ENCODE results near the gene PIR.

PIR gene

DNA sequence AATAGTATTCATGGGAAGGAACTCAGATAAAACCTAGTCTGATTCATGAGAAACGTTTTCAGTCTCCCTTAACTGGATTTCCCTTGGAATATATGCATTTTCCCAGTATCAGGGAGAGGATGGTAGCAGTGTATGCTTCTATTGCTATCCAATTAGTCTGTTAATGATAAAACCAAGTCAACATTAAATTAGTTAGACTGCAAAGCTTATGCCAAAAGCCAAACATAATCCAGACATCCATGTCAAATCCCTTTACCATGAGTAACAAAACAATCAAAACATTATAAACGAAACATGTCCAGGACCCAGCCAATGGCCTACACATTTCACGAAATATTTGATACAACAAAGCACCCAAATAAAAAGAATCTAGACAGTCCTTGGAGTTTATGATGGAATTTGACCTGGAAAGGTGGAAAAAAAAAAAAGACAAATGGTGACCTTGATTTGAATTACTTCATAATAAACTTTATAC lies 74.4 kb downstream of the PIR start:
- no peak for DNase-seq (ENCODE audit: low read depth in 2 of 2, low spot score in 1 of 2)

DNA sequence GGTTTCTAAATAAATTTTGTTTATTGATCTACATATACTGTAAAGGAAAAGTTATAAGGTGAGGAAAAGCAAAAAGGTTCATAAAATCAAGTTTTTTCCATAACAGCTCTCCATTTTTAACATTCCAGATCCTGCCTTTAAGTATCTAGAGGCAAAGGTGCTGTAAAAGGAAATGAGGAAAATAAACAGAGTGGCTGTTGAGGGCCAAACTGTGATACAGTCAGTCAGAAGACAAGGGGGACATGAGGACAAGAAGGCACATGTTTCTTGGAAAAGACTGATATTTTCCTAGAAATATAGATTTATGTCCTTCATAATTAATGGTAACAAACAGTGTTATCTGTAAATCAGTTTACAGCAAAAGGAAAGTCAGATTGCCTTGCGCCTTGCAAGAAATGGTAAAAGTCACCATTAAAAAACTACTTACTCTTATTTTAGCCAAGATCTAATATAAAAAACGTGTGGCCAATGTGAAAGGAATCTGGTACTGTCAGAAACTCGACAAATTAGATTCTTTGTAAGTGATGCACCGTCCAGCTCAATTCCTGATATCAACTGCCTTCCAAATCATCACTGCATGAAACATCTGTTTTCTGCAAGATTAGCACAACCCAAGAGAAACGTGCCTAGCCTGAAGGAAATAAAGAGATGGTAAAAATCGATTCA lies 75.0 kb downstream of the PIR start:
- no peak for DNase-seq (ENCODE audit: low read depth in 2 of 2, low spot score in 1 of 2)

DNA sequence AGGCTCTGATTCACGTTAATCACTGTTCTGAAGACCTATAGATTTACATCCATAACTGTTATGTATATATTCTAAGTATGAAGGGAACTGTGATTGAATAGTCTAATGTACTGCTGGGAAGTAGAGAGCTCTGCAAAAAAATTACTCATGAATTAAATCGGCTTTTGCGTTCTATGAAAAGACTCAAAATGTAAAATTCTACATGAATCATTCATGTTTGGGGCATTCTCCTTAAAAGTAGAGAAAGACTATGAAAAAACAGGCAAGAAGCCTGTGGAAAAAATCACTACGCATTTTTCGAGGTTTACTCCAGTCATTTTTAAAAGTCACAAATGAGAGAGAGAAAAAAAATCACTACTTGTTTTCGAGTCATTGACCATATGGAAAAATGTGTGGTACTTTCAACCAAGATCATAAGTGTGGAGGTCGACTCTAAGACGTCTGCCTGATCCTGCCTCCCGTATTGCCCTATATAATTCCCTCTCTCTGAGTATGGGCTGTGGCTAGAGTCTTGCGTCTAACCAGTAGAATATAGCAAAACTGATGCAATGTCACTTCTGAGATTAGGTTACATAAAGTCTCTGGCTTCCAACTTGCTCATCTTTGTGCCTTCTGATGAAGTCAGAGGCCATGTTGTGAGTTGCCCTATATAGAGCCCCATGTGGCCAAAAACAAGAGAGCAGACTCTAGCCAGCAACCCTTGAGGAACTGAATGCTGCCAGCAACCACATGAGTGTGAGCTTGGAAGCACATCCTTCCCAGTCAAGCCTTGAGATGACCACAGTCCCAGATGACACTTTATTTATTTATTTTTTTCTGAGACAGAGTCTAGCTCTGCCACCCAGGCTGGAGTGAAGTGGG lies 76.8 kb downstream of the PIR start:
- DNase-seq (ENCODE audit: low read depth in 2 of 2, low spot score in 1 of 2) = no peak

DNA sequence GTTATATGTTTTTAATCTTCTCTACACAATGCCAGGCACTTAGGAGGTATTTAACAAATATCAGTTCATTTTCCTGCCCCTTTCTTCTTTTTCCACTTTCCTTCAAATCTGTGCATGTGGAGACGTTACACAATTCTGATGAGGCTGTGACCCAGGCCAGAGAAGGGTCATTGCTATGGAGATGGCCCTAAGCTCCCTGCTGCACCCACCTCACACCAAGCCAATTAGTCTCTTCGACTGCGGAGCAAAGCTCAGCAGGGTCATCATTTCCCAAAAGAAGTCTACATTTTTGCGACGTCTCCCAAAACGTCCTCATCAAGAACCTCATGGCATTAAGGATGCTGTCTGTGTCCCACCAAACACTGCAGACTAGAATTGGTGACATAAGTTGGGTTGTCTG lies 80.0 kb downstream of the PIR start:
- no peak for DNase-seq (ENCODE audit: low read depth in 2 of 2, low spot score in 1 of 2)

DNA sequence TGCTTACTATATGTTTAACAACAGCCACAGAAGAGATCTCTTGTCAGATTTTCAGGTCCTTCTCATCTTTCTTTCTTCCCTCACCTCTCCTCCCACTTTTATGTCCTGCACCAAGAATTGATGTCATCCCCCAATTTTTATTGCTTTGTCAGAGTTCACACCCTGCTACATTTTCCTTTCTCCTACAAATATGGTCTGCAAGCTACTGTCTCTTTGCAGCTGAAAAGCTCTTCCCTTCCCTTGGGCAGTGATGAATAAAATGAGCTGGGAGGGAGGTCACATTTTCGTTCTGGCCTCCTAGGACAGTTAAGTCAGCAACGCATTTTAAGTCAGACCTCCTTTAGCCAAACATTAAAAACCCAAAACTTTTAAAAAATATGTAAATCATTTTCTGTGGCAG lies 82.2 kb downstream of the PIR start:
- DNase-seq (ENCODE audit: low read depth in 2 of 2, low spot score in 1 of 2) = no peak

DNA sequence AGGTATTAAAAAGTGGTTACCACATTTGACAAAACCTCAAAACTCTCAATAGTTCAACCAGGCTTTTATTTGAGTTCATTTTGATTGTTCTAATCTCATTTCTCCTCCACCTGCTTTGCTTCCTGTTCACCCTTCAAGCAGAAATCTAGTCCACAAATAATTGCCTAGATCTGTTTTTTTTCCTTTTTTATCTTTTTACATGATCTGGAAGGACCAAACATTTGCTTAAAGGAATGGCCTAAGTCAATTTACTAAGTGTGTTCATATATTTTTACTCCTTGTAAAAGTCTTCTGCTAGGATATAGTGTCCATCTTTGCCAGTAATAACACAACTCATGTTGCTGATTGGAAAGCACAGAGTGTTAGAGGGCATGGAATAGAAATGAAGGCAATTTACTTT lies 82.7 kb downstream of the PIR start:
- no peak for DNase-seq (ENCODE audit: low read depth in 2 of 2, low spot score in 1 of 2)

DNA sequence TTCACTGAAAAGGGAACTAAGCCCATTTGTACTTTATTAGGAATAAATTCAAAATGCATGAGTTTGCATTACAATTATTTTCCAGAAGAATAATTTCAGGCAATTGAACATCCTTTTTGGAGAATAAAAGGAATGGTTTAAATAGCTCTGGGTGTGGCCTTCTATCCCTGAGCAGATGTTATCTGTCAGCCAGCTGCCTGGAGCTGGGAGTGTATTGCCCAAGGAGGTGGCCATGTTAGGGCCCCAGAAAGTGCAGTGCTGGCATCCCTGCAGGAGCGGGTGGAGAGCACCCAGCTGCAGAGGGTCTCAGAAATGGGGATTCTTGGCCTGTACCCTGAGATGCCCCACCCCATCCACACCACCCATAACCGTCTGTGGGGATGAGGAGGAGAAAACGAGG lies 87.3 kb downstream of the PIR start:
- DNase-seq (ENCODE audit: low read depth in 2 of 2, low spot score in 1 of 2) = no peak

DNA sequence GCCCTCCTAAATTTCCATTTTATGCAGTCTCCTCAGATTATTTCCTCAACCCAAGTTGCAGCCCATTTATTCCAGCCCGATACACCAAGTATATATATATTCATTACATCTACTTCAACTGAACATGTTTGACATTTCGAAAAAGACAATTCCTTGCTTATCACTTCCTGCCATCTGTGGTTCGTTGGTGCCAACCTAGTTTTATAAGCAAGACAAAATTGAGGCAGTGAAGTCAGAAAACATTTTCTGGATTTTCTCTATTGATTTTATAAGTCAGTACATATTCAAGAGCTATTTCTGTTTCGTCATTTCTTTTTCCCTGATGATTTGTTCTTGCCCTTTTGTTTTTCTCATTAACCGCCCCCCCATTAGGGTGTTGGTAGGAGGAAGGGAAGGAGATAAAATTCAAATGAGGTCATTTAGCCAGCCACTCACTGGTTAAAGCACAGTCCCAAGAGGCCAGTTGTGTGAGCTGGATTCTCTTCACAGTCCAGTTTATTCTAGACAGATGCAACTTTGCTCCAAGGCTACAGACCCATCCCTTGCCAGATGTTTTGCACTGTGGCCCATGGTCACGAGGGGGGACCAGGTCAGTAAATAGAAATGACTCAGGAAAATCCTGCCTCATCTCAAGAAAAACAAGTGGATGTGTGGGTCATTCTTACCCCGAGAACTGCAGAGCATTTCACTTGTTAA lies 88.6 kb downstream of the PIR start:
- no peak for DNase-seq (ENCODE audit: low read depth in 2 of 2, low spot score in 1 of 2)

DNA sequence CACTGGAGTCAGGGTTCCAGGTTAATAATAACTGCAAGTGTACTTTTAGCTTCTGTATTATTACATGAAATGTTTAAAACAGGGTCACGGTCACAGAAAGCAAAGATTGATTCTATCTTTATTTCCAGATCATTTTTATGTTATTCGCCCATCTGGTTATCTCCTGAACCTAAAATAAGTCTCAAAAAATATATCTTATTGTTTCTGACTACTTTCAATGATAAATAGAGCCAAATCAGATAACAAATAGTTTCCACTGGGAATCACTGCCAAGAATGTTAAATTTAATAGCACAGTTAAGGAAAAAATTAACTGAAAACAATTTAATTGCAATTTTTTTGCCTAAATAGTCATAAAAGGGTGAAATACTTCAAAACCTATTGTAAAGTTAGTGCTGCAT lies 91.8 kb downstream of the PIR start:
- no peak for DNase-seq (ENCODE audit: low read depth in 2 of 2, low spot score in 1 of 2)

DNA sequence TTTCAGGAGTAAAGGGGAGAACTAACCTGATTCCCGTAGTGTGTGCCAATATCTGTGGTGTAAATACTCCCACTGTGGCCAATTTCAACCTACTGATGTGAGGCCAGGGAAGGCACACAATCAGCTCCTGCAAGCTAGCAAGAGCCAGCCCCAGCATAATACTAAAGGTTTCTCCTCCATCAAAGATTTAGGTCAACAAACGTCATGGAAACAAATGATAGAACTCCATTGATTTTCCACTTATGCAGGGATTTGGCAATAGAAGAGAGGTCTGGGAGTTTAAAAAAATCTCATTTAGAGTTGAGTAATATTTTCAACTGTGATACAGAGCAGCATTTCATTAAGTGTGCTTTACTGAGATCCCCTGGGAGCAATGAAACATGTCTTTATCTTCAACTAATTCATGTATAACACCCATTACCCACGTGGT lies 93.2 kb downstream of the PIR start:
- DNase-seq (ENCODE audit: low read depth in 2 of 2, low spot score in 1 of 2) = no peak

DNA sequence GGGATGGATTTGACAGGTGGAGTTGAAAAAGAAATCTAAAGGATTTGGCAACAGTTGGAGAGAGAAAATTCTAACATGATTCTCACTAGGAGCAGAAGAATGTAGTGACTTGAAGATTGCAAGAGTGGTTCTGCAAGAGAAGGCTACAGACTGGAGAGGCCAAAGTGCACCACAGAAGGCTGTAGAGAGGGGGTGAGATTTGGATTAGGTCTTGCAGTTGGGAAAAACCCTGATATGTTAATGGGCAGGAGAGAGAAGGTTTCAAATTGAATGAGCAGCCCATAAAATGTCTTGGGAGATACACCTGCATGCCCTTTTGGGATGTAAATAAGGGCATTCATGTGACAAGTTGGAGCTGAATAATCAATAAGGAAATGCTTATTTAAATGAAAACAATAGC lies 94.3 kb downstream of the PIR start:
- no peak for DNase-seq (ENCODE audit: low read depth in 2 of 2, low spot score in 1 of 2)

DNA sequence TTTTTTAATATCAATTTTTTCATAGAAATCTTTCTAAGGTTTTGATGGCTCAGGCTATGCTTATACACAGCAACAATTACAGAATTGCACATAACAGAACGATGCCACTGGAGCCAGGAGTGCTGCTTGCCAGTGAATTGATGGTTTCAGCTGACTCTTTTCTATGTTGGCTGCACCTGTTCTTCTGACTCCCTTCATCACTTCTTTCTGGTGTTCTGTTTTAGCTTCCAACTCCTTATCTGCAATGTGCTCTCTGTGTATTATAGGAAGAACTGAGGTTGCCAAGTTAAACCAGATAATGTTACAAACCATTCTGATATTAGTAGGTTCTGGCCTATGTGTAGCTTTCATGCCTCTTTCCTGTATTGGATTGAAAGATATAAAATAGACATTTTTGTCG lies 97.3 kb downstream of the PIR start:
- no peak for DNase-seq (ENCODE audit: low read depth in 2 of 2, low spot score in 1 of 2)

DNA sequence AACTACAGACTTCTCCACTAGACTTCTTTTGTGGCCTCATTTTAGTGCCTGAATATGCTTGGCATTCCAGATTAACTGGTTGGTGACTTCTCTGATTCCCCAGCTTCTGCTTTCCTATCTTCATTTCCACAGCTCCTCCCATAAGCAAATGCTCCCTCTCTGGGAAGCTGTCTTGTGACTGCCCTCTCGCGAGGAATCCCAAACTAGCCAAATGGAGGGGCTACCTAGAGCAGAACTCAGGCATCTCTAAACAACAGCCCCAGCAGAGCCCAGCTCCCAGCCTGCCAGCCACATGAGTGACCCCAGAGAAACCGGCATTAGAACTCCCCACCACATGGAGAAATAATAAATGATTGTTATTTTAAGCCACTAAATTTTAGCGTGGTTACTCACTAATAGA lies 101.3 kb downstream of the PIR start:
- DNase-seq (ENCODE audit: low read depth in 2 of 2, low spot score in 1 of 2) = no peak

DNA sequence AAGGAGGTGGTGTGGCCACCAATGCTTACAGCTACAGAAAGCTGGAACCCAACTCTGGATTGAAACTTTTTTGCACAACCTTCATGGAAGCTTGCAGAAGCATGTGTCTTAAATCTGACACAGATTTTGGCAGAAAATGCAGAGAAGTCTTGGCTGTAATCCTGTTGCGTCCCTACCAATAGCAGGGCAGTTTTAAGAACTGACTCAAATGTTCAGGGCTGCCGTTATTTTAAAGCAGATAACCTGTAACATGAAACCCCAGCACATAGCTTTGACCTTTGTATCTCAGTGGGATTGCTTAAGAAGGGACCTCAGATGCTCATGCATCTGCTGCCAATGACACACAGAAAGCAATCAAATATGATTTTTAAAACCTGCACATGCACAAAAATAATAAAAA lies 108.8 kb downstream of the PIR start, which contains the start of gene VEGFD:
VEGFD (minus strand) TSS at position 110 of the 400 bp plus-strand sequence. CDS start 467 bp downstream, outside the sequence.
- no peak for DNase-seq (ENCODE audit: low read depth in 2 of 2, low spot score in 1 of 2)

DNA sequence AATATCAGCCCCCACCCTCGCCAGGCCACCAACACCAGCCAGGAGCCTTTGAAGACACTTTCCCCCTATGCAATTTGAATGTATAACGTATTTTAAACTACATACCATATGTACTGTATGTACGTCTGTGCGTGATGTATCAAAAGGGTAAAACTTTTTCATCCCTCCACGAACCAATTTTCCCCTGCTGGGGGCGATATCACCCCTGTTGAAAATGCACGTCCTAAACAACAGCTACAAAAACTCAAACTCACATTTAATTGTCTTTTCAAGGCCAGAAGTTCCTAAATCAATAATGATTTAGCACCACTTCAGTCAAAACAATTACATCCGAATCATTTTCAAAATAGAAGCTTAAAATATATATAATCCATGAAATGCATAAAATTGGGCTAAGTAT lies 110.3 kb downstream of the PIR start:
- DNase-seq (ENCODE audit: low read depth in 2 of 2, low spot score in 1 of 2) = no peak

DNA sequence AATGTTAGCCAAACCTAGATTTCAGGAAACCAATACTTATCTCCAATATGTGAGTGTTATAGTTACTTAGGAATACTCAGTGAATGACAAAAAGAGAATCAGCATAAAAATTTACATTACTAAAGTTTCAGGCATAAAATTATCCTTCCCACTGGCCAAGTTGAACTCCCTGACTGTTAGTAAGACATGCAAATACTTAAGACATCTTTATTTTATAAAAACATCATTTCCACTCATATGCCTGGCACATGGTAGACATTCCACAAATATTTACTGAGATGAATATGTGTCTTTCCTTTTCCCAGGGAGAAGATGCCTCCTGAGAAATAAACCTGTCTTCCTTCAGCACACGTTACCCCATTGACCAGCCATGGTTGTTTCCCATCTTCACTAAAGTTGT lies 116.2 kb downstream of the PIR start:
- DNase-seq (ENCODE audit: low read depth in 2 of 2, low spot score in 1 of 2) = no peak

DNA sequence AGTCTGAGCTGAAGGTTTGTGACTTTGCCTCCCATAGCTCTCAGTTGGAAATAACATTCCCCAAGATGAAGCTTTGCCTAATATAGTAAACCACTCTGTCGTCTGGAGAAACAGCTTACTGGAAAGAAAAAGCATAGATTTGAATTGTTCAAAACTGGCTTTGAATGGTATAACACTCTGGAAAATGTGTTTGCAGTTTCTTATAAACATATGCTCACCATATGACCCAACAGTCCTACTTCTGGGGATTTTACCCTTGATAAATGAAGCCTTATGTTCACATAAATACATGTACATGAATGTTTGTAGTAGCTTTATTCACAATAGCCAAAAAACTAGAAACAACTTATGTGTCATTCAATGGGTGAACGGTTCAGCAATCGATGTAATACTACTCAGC lies 119.2 kb downstream of the PIR start:
- no peak for DNase-seq (ENCODE audit: low read depth in 2 of 2, low spot score in 1 of 2)

DNA sequence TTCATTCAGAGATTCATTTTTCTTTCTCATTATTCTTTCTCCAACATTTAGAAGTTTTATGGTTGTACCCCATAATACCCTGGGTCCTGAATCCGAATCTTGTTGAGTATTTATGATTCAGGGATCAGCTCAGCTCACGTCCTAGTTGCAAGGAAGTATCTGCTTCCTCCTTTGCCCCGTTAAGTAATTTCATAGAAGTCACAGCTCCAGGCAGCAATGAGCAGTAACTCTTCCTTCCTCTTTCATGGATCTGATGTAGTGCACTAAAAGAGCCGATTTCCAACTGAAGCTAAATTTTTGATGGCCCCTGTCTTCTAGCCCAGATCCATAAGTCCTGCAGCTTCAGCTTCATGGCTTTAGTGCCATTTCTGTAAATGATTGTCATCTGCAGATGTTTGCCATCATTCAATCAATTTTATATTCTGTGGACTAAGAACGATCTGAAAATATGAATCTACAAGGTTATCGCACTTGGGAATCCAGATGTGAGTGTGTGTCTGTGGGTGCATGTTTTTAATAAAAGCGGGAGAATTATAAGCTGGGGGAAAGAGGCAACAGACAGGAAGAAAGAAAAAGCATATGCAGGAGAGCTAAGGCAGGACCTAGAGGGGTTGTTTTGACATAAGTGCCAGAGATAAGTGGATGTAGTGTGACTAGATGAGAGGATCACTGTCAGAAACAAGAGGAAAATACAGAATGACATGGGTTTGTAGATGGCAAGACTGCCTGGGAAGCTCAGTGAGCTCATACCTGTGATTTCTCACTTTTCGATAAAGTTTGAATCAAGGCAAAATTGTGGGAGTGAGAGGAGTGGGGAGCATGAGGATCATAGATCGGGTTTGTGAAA lies 126.4 kb downstream of the PIR start:
- DNase-seq (ENCODE audit: low read depth in 2 of 2, low spot score in 1 of 2) = no peak

DNA sequence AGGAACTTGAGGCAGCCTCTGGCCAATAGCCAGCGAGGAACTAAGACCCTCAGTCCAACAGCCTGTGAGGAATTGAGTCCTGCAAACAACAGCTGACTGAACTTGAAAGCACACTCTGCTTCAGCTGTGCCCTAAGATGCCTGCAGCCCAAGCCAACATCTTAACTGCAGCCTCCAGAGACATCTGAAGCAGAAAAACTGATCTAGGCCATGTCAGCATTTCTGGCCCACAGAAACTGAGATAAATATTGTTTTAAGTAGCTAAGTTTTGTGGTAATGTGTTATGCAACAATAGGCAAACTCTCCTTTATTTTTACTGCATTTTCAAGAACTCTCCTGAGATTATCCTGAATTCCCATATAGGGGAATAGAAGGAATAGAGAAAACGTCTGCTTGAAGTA lies 133.4 kb downstream of the PIR start:
- DNase-seq (ENCODE audit: low read depth in 2 of 2, low spot score in 1 of 2) = no peak

DNA sequence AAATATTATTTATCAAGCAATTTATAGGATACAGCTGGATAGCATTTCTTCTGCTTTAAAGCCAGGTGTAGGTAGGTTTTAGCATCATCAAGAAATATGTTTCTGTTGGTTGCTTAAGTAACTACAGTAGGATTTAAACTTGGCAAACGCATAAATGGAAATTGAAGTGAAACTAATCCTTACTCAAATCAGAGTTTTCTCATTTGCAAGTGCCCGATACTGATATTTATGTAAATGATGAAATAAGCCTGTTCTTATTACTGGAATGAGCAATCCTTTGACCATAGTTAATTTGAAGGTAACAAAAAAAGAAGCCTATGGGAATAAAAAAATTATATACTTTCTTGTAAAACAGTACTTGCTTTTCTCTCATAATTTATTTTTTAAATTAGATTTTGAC lies 134.6 kb downstream of the PIR start:
- no peak for DNase-seq (ENCODE audit: low read depth in 2 of 2, low spot score in 1 of 2)

DNA sequence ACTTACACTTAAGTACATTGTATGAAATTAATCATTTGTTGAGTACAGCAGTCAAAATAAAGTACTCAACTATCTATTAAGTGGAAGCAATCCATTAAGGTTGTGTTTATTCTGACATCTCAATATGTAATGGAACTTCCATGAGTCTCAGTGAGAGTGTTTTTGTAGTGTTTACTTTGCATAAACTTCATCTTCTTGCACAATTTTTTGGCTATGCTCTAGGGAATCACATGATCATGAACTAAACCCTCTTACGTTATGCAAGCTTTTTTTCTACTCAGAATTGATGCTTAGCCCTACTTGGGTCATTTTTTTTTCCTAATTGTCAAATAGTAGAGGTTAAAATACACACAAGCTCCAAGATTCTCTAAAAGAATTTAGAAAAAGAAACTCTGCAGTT lies 136.7 kb downstream of the PIR start:
- no peak for DNase-seq (ENCODE audit: low read depth in 2 of 2, low spot score in 1 of 2)

All from stimulated activated CD8-positive, alpha-beta memory T cell treated with anti-CD3 and anti-CD28 coated beads, Interleukin-4, amount 100 ng/mL, for 1 hour (primary cell).